ENCODE results near the gene STARD13. TPM values are rescaled to one million over a fixed set of nuclear protein-coding genes. Genes with fewer than 3 reads are reported as not detected.

The STARD13 gene
- total RNA-seq, 4 donors from 2014 or later, result 31.1 to 63.4 (median 38.9) TPM

- DNase-seq (ENCODE audit: low spot score) (no peak), ATAC-seq (ENCODE audit: low FRiP score) (no peak)
- TF ChIP-seq CTCF (IDR thresholded peaks at IDR 0.05), result no peak
Observed at GRCh38 chr13:33174491-33174890, 111.1 kb downstream of the STARD13 start.

- TF ChIP-seq CTCF (IDR thresholded peaks at IDR 0.05), result no peak
- no peak for ATAC-seq (ENCODE audit: low FRiP score)
Observed at GRCh38 chr13:33172911-33173310, 112.6 kb downstream of the STARD13 start.

GRCh38 chr13:33172400-33172799 lies 113.2 kb downstream of the STARD13 start:
- TF ChIP-seq CTCF (IDR thresholded peaks at IDR 0.05), result no peak
- ATAC-seq (ENCODE audit: low FRiP score), result no peak

More at GRCh38 chr13:33172911-33173310, 112.6 kb downstream of the STARD13 start:
- DNase-seq (ENCODE audit: low spot score), result no peak

GRCh38 chr13:33169273-33169980 lies 116.1 kb downstream of the STARD13 start:
- ATAC-seq (ENCODE audit: low FRiP score), result no peak
- DNase-seq (ENCODE audit: low spot score), result no peak
- no peak for TF ChIP-seq CTCF (IDR thresholded peaks at IDR 0.05)

More at GRCh38 chr13:33172400-33172799, 113.2 kb downstream of the STARD13 start:
- no peak for DNase-seq (ENCODE audit: low spot score)

GRCh38 chr13:33168321-33168960 lies 117.1 kb downstream of the STARD13 start:
- DNase-seq (ENCODE audit: low spot score) (no peak), ATAC-seq (ENCODE audit: low FRiP score) (no peak)

GRCh38 chr13:33167491-33167890 lies 118.1 kb downstream of the STARD13 start:
- DNase-seq (ENCODE audit: low spot score), result no peak
- no peak for ATAC-seq (ENCODE audit: low FRiP score)
- TF ChIP-seq CTCF (IDR thresholded peaks at IDR 0.05), result no peak

More at GRCh38 chr13:33168321-33168960, 117.1 kb downstream of the STARD13 start:
- TF ChIP-seq CTCF (IDR thresholded peaks at IDR 0.05), result no peak

- TF ChIP-seq CTCF (IDR thresholded peaks at IDR 0.05), result no peak
- ATAC-seq (ENCODE audit: low FRiP score) (no peak), DNase-seq (ENCODE audit: low spot score) (no peak)
Observed at GRCh38 chr13:33165787-33166186, 119.8 kb downstream of the STARD13 start.

Measured in omental fat pad (tissue), 4 donors.